Stimulated activated CD4-positive, alpha-beta T cell treated with anti-CD3 and anti-CD28 coated beads, Interleukin-4, amount 100 ng/mL, for 1 hour (primary cell): ENCODE results near the gene TANC2.

ENCODE experiments used
- DNase-seq: peaks from one replicate; pipeline ENCODE4 v3.0.0-alpha.2; 2020

Gene TANC2

DNA sequence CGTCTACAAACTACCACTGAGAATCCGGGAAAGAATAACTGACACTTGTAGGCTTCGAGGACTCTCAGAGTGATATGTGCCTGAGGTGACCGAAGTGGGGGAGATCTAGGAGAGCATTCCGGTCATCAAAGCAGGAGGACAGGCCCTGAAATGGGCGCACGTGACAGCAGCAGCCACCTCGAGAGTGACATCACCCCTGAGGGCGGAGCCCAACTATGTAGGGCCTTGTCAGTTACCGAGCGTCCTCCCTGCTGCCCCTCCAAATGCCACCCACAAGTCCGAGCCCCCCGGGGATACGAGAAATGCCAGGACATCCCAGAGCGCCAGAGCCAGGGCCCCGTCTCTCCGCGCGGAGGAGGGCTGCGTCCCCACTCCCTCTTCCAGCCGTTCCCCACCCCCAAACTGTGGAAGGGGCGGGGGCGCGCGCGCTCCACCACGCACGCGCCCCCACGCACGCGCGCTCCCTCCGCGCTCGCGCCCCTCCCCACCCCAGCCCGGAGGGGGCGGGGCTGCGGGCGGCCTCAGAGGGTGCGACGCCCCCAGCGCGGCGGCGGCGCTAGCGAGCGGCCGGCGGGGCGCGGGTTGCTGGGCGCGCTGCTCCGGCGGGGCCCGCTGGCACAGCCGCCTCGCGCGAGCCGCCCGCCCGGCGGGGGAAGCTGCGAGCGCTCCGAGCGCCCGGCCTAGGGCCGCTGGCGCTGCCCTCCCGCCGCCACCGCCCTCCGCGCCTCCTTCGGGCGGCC is at the start of gene TANC2:
TANC2 (plus strand) TSS at position 550 of the 740 bp plus-strand sequence. CDS start 43,325 bp downstream, outside the sequence.
- DNase-seq = peak; percentile 72

DNA sequence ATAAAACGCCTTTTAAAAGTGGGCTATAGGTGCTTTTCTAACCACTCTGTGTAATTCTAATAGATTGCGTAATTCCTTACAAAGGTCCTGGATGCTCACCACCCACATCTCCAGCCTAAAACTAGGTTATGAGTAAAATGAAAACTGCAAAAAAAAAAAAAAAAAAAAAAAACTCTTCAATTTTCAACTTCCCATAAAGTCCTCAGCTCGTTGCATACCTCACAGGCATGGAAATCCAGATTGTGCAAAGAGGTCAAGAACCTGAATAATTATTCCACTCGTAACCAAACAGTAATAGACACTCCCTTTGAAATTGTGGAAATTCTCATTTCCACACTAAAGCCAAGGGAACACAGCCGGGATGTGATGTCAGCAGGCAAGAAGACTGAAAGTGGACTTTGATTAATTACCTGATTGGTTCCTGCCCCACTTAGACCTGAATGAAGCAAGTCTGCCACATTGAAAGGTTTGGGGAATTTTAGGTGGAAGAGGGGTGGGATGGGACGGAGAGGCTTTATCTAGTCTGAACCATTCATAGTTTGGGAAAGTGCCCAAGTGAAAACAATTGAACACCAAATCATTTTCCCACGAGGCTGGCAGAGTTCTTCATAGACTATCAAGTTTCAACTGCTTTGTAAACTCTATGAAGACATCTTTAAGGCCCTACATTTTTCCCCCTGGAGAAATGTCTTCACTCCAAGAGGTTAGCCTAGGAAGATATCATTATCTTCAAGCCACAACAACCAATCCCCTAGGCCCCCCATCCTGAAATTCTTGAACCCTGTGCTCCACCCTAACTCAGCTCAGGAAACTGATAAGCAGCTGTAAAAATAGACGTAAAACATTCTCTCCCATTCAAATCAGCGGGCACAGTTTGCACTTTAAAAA is 49.1 kb upstream of the TANC2 start:
- no peak for DNase-seq

DNA sequence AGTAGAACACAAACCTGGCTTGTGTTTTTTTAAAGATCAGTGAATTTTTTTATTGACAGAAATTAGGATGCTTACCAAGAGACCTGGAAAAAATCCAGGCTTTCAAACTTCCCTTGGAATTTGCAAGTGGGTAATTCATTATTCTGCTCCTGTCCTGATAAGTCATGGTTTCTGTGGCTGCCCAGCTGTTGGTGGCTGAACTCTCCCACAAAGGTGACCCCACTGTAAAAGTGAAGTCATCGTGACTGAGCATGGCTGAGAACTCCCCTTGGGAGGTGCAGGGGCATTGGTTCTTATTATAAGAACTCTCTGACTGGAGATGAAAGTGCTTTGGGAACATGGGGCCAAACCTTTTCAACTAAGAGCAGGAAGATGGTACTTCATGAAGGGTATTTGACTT is 46.6 kb upstream of the TANC2 start:
- DNase-seq = no peak

DNA sequence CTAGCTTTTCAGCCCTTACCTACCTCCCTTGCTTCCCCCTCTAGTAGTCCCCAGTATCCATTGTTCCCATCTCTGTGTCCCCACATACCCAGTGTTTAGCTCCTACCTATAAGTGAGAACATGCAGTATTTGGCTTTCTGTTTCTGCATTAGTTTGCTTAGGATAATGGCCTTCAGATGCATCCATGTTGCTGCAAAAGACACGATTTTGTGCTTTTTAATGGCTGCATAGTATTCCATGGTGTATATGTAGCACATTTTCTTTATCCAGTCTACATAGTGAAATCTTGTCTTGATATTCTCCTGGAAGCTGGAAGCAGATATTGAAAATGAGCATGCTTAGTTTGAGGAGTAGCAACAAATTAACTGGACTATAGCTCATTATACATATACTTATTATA is 45.7 kb upstream of the TANC2 start:
- no peak for DNase-seq

DNA sequence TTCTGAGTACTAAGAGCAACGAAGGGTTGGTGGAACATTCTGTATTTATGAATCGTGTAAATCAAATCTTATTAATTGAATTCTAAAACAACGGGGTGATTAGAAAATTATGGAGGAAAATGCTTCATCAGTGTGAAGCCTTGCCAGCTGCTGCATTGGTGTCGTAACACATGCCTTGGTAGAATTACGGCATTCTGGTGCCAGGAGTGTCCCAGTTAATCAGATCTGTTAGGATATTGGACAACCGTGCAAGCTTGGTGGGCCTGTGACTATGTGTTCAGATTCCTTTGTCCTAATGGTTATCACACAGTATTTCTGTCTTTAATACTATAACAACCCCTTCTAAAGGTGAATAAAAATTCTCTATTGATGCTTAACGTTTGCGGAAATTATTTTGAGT is 44.2 kb upstream of the TANC2 start:
- DNase-seq = no peak

DNA sequence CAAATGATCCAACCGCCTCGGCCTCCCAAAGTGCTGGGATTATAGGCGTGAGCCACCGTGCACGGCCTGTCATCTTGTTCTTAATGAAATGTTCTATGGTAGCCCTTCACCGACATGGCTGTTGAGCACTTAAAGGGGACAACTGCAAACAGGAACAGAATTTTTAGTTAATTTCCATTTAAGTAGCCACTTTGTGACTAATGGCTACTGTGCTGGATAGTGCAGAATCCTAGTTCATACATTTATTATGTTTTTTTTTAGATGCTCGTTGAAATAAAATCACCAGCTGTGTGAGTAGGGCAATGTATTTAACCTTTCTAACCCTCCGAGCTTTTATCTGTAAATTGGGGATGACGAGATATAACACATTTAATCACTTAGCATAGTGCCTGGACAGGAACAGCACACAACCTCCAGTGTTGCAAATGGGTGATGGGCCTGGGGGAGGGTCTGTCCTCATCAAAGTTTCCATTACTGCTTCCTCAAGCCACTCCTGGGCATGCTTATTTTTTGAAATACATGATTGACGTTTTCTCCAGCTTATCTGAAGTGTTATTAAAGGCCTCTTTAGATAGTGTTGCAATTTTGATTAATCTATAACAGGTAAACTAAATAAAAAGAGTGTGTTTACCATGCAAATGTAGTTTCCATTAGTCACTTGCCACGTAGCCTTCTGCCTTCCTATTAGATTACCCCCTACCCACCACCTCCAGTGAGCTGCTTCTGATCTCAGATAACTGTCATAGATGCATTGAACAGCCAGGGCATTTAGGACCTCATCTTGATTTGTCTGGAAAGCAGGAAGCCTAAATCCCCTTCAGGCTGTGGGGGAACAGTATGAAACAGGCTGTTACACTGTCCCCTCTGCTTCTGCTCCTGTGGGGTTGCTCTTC is 42.5 kb upstream of the TANC2 start:
- no peak for DNase-seq

DNA sequence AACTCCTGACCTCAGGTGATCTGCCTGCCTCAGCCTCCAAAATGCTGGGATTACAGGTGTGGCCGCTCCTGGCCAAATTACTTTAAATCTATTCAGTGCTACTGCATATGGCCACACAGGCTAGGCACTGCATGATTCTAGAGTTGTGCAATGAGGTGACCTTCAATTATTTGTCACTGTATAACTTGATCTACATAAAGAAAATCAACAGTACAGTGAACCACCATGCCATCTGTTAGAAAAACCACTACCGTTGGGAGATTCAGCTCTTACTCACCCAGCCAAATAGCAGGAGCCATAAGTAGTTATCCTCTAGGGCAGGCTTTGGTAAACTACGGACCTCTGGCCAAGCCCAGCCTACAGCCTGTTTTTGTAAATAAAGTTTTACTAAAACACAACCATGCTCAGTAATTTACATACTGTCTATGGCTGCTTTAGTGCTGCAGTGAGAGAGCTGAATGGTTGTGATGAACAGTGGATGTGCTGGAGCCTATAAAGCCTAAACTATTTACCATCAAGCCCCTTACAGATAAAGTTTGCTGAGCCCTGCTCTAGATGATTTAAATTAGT is 40.7 kb upstream of the TANC2 start:
- DNase-seq = no peak

DNA sequence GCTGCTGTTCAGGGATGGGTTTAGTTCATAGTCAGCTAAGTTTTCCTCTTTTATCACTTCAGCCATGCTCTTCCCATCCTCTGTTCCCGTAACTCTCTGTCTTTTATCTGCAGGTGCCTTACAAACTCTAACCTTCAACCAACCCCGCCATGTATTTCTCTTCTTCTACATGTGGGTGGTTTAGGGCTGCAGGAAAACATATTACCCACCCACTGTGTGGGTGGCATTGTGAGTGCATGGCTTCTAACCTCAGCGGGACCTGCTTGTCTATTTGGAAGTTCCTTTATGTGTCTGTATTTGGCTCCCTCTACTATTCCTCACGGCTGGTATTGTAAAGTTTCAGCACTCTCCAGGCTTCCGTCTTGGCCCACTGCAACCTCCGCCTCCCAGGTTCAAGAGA is 39.0 kb upstream of the TANC2 start:
- no peak for DNase-seq

DNA sequence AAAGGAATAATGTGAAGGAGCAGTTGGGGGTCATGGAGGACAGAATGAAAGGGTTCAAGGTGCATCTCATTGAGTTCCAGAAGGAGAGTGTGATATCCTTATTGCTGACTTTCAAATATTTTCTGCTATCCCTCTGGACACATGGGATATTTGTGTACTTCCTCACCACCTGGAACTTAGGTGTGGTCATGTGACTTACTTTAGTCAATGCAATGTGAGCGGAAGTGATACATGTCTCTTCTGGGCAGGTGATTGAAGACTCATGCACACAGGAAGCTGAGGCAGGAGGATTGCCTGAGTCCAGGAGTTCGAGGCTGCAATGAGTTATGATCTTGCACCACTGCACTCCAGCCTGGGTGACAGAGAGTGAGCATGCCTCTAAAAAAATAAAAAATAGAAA is 36.7 kb upstream of the TANC2 start:
- DNase-seq = no peak

DNA sequence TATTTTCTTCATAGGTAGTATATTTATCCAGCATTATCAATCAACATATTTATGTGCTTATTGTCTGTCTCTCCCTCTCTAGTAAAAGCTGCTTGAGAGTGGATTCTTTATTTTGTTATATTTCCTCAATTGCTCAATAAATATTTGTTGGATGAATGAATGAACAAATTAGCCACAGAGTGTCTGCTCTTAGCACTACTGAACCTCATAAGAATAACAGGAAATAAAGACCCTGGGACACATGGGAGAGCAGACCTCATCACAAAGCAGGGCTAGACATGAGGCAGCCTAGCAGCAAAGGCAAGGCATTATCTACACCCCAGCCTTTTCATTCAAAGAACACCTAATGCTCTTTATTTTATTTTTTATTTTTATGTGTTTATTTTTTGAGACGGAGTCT is 34.9 kb upstream of the TANC2 start:
- no peak for DNase-seq

DNA sequence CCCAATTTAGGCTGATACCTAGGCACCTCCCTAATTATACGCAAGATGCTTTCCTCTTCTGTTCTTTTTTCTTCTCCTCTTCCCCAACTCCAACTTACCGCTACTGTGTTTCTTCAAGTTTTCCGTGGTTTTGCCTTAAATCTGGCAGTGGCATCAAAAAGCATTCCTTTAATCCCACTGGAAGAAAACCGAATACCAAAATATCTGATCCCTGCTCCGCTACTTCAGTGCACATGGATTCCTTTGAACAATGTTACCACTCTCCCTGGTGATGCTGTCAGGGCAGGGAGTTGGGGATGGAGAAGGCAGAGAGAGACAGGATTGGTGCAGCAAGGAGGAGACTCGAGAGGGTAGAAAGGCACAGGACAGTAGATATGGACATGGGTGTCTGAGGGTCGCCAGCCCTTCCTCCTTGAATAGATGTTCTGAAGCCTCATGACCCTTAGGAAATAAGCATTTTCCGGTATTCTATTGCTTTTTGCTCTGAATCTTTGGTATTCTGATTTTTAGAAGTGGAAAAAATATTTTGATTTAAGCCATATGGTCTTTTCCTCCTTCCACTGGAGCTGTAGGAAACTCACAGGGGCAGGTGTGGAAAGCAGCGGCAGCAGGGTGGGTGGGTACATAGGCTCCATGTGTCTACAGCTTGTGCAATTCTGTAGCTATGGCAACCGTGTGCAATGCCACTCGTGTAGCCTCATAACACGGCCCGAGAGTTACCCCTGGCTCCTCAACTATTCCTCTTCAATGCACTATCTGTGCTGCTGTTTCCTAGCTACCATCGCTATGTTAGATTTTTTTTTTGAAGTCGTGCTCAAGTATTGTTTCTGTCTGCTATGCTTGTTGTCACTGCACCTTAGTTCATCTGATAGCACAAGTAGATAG is 32.3 kb upstream of the TANC2 start:
- no peak for DNase-seq

DNA sequence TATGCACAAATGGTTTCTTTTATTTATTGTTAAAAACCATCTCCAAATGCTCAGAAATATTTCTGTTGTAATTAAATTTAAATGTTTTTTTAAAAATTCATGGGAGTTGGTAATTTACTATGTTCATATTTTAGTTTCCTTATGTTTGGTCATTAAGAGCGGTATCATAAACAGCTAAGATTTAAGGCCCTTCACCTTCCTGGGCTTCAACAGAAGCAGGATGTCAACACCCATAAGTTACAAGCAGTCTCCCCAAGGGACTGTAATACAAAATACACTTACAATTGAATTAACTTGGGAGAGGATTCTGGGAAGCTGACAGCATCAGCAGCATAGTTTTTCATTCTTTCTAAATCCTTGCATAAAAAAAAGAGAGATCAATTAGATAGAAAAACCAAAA is 30.9 kb upstream of the TANC2 start:
- DNase-seq = no peak

DNA sequence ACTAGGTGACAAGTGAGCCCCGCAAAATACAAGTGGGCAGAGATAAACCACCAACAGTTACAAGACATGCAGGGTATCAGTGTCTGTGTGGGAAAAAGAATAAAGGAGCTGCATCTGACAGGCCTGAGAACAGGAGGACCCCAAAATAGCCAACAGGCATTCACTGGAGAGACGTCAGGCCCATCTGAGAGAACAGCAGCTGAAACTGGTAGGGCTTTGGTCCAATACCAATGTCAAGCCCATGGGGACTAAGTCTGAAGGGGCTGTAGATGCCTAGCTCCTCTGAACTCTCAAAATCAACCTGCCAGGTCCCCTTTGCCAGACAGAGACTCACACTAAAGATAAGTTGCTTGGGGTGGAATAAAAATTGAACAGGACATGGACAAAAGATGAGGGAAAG is 30.5 kb upstream of the TANC2 start:
- no peak for DNase-seq

DNA sequence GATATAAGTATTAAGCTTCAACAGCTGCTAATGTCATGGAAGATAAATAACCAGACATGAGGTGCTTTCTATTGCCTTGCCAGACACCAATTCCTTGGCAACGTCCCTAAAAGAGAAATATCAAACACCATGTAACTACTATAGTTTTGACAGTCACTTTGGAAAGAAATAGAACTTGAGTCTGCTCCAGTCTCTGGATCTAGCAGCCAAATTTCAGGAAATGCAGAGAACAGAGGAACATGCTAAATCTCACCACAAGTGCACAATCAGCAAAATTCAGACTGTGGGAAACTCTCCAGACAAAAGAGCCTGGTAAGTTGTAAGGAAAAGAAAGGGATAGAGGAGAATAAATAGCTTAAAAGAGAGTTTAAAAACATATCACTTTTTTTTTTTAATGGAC is 28.4 kb upstream of the TANC2 start:
- DNase-seq = no peak

DNA sequence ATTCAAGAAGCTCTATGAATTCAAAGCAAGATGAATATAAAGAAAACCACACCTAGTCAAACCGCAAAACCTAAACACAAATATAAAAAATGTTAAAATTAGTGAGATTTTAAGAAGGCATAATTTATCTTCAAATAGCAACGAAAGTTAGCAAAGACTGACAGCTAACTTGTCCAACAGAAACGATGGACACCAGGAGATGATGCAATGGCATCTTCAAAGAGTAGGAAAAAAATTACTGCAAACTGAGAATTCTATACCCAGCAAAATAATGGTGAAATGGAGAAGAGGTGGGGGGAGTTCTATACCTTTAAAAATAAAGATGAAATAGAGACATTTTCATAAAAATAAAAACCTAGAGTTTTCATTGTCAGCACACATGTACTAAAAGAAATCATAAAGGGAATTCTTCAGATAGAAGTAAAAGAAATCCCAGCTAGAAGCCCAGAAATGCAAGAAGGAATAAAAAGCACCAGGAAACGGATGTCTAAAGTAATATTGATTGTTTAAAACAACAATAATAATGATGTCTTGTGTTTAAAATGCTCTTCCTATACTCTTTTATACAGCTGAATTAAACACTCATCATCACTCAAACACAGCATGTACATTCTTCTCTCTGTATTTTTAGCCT is 24.6 kb upstream of the TANC2 start:
- no peak for DNase-seq

DNA sequence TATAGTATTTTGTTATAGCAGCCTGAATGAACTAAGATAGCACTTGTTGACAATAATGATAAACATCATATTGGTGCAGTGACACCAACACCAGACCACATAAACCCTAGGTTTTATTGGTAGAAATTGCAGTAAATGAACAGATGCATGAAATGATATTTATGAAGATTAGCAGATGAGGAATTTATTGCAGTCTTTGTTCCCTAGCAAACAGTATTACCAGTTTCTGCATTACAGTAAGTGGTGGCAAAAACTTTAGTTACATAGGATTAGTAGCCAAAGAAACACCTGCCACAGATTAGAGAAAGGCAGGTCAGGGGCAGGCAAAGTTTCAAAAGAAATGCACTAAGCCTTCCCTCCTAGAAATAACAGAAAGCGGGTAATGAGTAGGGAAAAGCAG is 17.7 kb upstream of the TANC2 start:
- DNase-seq = no peak

DNA sequence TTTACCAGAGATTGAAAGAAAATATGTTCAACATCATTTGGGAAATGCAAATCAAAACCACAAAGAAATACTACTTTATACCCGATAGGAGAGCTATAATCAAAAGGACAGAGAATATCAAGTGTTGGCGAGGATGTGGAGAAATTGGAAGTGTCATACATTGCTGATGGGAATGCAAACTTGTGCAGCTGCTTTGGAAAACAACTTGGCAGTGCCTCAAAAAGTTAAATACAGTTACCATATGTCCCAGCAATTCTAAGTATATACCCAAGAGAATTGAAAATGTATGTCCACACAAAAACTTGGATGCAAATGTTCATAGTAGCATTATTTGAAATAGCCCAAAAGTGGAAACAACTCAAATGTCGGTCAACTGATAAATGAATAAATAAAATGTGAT is 17.0 kb upstream of the TANC2 start:
- no peak for DNase-seq

DNA sequence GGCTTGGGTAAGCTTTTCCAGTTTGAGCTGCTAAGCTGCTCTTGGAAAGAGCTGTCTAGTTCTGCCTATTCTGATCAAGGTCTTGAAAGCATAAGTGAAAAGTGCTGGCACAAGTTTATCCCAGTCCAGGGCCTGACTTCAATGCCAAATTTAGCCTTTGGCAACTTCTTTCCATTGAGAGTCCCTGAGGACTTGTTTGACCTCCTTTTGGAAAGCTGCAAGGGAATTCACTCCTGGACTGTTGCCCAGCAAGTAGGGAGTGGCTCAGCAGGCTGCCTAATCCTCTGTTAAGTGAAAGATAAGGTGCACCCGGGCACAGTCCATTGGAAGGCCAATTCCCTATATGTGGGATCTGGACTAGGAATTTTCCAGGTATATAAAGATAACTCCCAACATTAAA is 16.0 kb upstream of the TANC2 start:
- no peak for DNase-seq

DNA sequence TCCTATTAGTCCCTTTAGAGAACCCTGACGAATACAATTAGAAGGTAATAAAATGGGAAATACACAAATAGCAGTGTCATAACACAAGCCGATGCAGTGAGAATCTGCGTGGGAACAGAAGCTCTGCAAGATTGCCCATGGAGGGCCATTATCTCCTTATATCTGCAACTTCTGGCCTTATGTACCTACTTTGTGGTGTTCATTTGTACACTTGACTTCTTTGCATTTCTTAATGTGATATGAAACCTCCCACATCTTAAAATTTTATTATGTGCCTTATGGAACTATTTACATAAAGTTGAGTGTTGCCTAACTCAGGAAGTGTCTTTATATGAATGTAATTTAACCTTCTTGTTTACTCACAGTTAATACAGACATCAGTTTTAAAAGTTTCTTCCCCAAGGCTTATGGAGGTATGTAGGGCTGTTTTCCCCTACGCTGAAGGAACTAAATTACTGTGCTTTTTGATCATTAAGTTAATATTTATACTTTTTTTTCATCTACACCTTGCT is 10.1 kb upstream of the TANC2 start:
- DNase-seq = no peak

DNA sequence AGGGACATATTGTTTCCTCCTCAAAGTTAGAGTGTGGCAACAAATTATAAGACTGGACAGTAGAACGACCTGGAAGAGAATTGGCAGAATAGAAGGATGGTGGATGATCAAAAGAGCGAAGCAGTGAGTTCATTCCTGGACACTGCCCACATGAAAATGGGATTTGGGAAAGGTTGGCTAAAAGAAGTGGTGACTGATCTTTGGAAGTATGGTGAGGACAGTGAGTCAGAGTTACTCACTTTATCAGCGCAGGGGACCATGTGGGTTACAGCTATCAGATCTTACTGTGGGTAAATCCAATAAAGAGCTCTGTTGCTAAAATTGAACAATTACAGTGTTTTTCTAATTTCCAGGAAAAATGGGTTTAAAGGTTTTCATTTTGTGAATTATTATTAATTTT is 2.7 kb upstream of the TANC2 start:
- DNase-seq = no peak

DNA sequence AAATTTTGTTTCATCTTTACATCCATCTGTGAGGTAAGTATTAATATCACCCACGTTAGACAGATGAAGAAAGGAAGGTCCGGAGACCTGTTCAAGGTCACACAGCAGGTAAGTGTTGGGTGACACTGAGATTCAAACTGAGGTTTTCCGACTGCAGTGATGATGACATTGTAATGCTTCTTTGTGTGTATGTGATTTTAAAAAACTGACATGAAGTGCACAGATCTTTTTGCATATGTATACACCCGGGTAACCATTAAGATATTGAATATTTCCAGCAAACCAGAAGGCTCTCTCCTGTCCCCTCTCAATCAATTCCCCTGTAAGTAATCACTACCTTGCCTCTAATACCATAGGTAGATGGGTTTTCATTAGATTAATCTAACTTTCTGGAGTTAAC is 1.5 kb upstream of the TANC2 start:
- no peak for DNase-seq
